Astrocyte of the spinal cord (primary cell): Measurements from ENCODE around the gene MAP4.
A peak's percentile ranks its signal among the peaks of the same experiment; 100 is the strongest.

Experiments
- DNase-seq: peaks from one replicate; pipeline ENCODE4 v3.0.0; 2011; ENCODE audit warnings: low read depth, low spot score
- H3K4me3 ChIP-seq: 2 replicates; pipeline ENCODE4 v1.5.1; 2011; ENCODE audit warnings: low read depth, mild to moderate bottlenecking, low read length, moderate library complexity
- CTCF ChIP-seq: IDR thresholded peaks from 2 replicates; pipeline ENCODE4 v1.5.1; 2012; ENCODE audit warnings: low read depth, mild to moderate bottlenecking, low read length, inconsistent platforms
- in situ Hi-C: cut with HindIII; loops from 2 replicates; pipeline ENCODE4 v1.10.0; 2017; ENCODE audit warnings: low sequenced_read_pairs

MAP4 gene

GRCh38 chr3:47971081-47971480 lies 45.1 kb downstream of the MAP4 start:
- DNase-seq, result no peak
- TF ChIP-seq CTCF, result no peak
- in situ Hi-C loops, result no loop called here
- no peak overlapping the region for H3K4me3 ChIP-seq

GRCh38 chr3:47964740-47965139 lies 51.5 kb downstream of the MAP4 start:
- no peak overlapping the region for H3K4me3 ChIP-seq
- no peak for TF ChIP-seq CTCF
- in situ Hi-C loops, result no loop called here
- no peak for DNase-seq

GRCh38 chr3:47961815-47962606 lies 54.2 kb downstream of the MAP4 start:
- DNase-seq, result peak; percentile 49
- H3K4me3 ChIP-seq, result no peak overlapping the region
- TF ChIP-seq CTCF, result no peak
- in situ Hi-C loops, result no loop called here

- no peak for TF ChIP-seq CTCF
- no peak for DNase-seq
- in situ Hi-C loops, result no loop called here
- H3K4me3 ChIP-seq, result no peak overlapping the region
Measured at GRCh38 chr3:47961036-47961435, 55.2 kb downstream of the MAP4 start.

- in situ Hi-C loops, result no loop called here
- no peak overlapping the region for H3K4me3 ChIP-seq
- TF ChIP-seq CTCF, result no peak
- no peak for DNase-seq
Measured at GRCh38 chr3:47956521-47956920, 59.7 kb downstream of the MAP4 start.

GRCh38 chr3:47954567-47954966 lies 61.6 kb downstream of the MAP4 start:
- TF ChIP-seq CTCF, result no peak
- DNase-seq, result no peak
- in situ Hi-C loops, result no loop called here
- H3K4me3 ChIP-seq, result no peak overlapping the region
